ENCODE results near the gene KIFBP.

The KIFBP gene

DNA sequence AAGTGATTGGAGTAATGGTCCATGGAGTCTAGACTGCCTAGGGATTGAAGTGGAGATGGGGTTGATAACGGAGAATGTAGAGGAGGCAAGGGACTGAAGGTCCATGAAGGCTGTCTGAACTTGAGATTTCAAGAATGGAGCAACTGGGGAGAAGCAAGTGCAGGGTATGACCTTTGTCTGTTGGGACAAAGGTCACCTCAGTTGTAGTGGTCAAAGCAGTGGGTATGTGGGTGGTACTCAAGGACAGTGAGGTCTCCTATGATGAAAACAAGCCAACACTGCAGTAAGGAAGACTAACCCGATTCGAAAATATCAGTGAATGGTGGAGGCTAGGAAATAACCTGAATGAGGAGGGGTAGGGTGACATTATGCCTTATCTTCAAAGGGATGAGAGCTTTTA, 38.0 kb upstream of the KIFBP start:
- no peak for TF ChIP-seq POLR2AphosphoS5 (IDR thresholded peaks at IDR 0.05; ENCODE audit: low read depth)
- no peak for TF ChIP-seq GABPA (IDR thresholded peaks at IDR 0.05; ENCODE audit: low read depth)
- no peak for TF ChIP-seq CTCF (IDR thresholded peaks at IDR 0.05; ENCODE audit: insufficient read depth, low read length)
- no peak for TF ChIP-seq SPI1 (IDR thresholded peaks at IDR 0.05; ENCODE audit: borderline replicate concordance, low read depth)
- no peak for TF ChIP-seq REST (IDR thresholded peaks at IDR 0.05; ENCODE audit: insufficient replicate concordance, low read depth)
- H3K27me3 ChIP-seq (ENCODE audit: insufficient read depth, poor library complexity, severe bottlenecking): no peaks in the 10 kb centered on the region
- H3K4me3 ChIP-seq (replicated peaks; ENCODE audit: insufficient read depth, low read length): no peak overlapping the region
- no peak for DNase-seq (ENCODE audit: low read depth in 1 of 2, low spot score in 1 of 2)
- H3K27ac ChIP-seq (replicated peaks): no peak overlapping the region

DNA sequence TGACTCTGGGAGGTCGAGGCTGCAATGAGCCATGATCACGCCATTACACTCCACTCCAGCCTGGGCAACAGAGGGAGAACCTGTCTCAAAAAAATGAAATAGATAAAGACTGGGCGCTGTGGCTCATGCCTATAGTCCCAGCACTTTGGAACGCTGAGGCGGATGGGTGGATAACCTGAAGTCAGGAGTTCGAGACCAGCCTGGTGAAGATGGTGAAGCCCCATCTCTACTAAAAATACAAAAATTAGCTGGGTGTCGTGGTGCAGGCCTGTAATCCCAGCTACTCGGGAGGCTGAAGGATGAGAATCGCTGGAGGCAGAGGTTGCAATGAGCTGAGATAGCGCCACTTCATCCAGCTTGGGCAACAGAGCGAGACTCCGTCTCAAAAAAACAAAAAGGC, 33.7 kb upstream of the KIFBP start:
- no peak for TF ChIP-seq SPI1 (IDR thresholded peaks at IDR 0.05; ENCODE audit: borderline replicate concordance, low read depth)
- no peak for TF ChIP-seq REST (IDR thresholded peaks at IDR 0.05; ENCODE audit: insufficient replicate concordance, low read depth)
- TF ChIP-seq POLR2AphosphoS5 (IDR thresholded peaks at IDR 0.05; ENCODE audit: low read depth): no peak
- no peak for TF ChIP-seq CTCF (IDR thresholded peaks at IDR 0.05; ENCODE audit: insufficient read depth, low read length)
- H3K27ac ChIP-seq (replicated peaks): peak overlapping the region; percentile 93
- no peak for DNase-seq (ENCODE audit: low read depth in 1 of 2, low spot score in 1 of 2)
- no peaks in the 10 kb centered on the region for H3K27me3 ChIP-seq (ENCODE audit: insufficient read depth, poor library complexity, severe bottlenecking)
- H3K4me3 ChIP-seq (replicated peaks; ENCODE audit: insufficient read depth, low read length): peak overlapping the region; percentile 96

GRCh38 chr10:68955355-68955831, 33.2 kb upstream of the KIFBP start:
- Histone ChIP-seq H3K27me3 (ENCODE audit: insufficient read depth, poor library complexity, severe bottlenecking) (no peaks in the 10 kb centered on the region), H3K27ac (replicated peaks) (peak overlapping the region; percentile 93), H3K4me3 (replicated peaks; ENCODE audit: insufficient read depth, low read length) (peak overlapping the region; percentile 96)
- TF ChIP-seq GABPA (IDR thresholded peaks at IDR 0.05; ENCODE audit: low read depth) (no peak), REST (IDR thresholded peaks at IDR 0.05; ENCODE audit: insufficient replicate concordance, low read depth) (no peak), POLR2AphosphoS5 (IDR thresholded peaks at IDR 0.05; ENCODE audit: low read depth) (no peak), SPI1 (IDR thresholded peaks at IDR 0.05; ENCODE audit: borderline replicate concordance, low read depth) (no peak)
- peak in 1 of 2 experiments; percentile 51 for DNase-seq (ENCODE audit: low read depth in 1 of 2, low spot score in 1 of 2)
